Suppressor macrophage treated with lipopolysaccharide for 1 hour (primary cell): ENCODE results near the gene NDUFA8.

Experiments used
- DNase-seq, 3 donors: peaks; one replicate each; pipeline ENCODE4 v3.0.0-alpha.2; 2020 to 2022

Gene NDUFA8

DNA sequence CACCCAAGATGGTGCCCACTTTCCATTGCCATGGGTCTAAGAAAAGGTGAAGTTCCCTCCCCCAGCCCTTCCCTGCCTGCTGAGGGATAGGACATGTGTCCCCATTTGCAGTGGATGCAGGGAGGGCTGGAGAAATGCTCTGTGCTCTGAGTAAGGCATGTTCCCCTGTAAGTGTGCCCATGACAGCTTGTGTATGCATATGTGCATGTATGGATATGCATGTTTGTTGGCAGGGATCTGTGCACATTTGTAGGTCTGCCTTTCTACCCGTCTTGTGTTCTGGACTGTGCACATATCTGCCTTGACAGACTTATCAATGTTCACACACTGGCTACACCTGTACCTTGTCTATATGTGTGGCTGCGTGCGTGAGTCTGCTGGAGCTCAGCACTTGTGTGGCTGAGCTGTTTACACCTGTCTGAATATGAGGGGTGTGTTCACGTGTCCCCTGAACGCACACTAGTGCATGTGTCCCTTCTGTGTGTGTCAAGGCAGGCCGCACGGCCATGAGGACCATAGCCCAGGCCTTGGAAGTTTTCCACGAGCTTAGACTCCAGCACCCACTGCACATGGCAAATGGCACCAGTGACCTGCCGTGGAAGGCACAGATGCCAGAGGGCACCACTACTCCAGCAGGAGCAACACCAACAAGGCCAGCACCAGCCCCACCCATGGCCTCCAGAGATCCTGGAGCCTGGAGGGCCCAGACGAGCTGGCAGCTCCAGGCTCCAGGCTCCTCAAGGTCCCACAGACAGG, 39.1 kb downstream of the NDUFA8 start:
- no peak for DNase-seq

DNA sequence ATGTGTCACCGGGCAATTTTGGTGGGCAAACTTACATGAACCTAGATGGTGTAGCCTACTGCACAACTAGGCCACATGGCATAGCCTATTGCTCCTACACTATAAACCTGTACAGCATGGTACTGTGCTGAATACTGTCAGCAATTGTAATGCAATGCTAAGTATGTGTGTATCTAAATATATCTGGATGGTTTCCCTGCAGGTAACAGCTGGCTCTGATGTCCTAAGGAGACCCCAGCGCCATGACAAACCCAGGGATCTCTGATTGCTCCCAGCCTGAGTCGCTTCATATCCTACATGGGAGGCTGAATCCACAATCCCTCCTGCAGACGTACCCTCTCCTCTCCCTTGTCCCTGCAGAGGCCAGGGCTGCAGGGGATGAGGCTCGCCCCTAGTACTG, 39.9 kb downstream of the NDUFA8 start:
- DNase-seq, result no peak

- no peak for DNase-seq
Measured at GRCh38 chr9:122119166-122119521, 40.4 kb downstream of the NDUFA8 start.

DNA sequence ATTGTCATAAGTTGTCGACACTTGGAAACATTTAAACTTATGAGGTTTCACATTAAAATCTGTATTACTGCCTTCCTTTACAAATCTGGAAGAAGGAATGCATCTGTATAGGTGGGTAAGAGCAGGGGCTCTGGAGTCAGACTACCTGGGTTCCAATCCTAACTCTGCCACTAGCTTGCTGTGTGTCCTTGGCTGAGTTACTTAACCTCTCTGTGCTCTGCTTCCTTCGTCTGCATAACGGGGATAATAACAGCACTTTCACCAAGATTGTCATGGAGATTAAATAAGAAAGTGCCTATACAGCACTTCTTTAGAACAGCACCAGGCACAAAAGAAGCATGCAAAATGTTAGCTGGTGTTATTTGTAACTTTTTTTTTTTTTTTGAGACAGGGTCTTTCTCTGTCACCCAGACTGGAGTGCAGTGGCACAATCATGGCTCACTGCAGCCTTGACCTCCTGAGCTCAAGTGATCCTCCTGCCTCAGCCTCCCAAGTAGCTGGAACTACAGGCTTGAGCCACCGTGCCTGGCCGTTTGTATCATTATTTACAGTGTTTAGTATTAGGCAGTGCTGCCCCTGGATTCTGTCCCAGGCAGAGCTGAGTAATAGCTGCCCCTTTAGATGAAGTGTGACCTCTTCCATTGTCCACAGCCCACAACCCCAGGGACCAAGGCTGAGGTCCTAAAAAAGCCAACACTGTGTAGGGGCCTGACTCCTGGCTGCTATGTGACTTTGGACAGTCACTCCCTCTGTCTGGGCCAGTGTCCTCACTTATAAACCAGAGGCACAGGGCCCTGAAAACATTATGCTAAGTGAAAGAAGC, 41.0 kb downstream of the NDUFA8 start:
- no peak for DNase-seq

DNA sequence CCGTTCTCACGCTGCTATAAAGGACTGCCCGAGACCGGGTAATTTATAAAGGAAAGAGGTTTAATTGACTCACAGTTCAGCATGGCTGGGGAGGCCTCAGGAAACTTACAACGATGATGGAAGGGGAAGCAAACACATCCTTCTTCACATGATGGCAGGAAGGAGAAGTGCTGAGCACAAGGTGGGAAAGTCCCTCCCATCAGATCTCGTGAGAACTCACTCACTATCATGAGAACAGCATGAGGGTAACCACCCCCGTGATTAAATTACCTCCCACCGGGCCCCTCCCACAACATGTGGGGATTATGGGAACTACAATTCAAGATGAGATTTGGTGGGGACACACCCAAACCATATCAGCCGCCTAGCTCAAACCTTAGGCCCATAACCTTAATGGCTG, 42.3 kb downstream of the NDUFA8 start:
- DNase-seq, result peak; percentile 28 to 42 (median 38)

DNA sequence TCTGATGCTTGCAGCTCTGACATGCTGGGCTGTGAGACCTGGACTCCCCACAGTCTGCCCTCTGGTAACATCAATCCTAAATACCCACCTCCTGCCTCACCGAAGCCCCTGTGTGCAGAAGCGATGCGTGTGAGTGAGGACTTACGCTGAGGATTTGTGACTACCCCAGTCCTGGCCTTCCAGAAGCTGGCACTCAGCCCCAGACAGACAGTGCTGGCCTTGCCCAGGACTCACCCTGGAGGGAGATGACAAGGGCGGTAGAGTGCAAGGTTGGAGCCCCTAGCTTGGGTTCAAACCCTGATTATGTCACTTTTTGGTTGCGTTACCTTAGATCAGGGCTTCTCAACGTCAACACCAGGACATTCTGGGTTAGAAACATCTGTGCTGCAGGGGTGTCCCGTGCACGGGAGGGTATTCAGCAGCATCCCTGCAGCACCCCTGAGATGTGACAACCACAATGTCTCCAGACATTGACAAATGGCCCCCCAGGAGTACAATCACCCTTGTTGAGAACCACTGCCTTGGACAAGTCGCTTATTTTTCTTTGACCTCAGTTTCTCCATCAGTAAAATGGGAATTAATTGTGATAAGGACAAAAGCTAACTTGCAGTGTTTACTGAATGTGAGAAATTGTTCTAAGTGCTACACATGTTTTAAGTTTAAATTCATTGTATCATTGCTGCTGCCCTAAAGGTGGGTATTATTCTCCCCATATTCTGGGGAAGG, 43.0 kb downstream of the NDUFA8 start:
- DNase-seq, result no peak

DNA sequence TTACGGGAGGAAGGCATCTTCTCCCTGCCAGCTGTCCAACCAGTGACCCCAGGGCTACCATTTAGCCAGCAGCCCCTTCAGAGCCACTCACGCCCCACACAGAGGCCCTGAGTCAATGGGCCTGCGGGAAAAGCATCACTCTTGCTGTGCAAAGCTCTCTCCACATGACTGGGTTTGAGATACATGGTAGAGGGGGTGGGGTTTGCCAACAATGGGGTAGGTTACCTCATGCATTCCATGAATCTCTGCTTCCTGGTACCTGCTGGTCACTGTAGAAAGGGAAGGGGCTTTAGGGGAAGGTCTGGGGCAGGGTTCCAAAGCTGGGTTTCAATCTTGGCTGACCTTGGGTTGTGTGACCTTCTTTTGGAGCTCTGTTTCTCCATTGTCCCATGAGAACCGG, 43.5 kb downstream of the NDUFA8 start:
- no peak for DNase-seq

DNA sequence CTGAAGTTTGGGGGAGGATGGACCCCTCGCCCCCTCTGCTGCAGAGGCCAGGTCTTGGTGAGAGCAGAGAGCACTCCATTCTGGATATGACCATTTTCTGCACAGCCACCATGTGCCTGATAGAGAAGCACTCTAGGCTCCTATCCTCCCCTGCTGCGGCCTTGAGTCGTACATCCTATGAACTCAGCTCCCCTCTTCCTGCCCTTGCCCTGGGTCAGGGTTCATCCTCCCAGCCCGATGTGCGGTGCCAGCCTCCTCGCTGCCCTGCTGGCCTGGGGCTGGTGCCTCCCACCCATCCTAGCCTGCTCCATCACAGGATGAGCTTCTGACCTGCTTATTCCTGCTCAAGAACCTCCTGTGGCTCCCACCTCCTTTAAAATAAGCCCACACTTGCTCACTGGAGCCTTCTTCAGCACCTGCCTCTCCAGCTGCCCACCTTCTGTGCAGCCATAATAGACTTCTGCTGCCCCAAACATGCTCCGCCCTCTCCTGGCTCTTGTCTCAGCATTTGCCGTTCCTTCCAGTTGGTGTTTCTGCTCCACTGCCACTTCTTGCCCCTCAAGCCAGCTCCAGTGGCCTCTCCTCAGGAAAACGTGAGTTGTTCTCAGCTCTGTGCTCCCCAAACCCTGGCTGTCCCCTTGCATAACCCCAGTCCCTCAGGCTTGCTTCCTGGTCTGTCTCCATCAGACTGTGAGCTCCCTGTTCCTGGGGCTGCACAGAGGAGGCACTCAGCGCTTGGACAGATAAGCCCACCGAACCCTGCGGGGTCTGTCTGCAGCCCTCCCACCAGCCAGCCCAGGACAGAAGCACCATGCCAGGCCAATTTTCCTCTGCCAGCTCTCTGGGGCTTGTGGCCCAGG, 44.2 kb downstream of the NDUFA8 start:
- DNase-seq, result no peak

GRCh38 chr9:122113574-122113973, 46.0 kb downstream of the NDUFA8 start:
- DNase-seq, result no peak

DNA sequence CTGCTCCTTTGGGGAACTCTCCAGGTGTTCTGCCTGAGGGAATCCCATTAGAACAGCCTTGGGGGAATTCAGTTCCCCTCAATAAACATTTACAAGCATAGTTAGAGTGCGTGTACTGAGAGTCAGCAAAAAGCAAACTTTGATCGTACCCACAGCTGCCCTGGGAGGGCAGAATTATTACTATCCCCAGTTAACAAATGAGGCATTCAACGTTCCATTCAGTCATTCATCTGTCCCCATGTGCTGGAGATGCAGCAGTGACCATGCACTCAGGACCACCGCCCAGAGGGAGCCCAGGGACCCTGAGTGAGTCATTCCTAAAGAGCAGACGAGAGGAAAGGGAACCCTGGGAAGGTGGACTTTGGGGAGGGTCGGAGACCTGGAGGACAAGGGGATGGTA, 47.3 kb downstream of the NDUFA8 start:
- DNase-seq, result no peak

DNA sequence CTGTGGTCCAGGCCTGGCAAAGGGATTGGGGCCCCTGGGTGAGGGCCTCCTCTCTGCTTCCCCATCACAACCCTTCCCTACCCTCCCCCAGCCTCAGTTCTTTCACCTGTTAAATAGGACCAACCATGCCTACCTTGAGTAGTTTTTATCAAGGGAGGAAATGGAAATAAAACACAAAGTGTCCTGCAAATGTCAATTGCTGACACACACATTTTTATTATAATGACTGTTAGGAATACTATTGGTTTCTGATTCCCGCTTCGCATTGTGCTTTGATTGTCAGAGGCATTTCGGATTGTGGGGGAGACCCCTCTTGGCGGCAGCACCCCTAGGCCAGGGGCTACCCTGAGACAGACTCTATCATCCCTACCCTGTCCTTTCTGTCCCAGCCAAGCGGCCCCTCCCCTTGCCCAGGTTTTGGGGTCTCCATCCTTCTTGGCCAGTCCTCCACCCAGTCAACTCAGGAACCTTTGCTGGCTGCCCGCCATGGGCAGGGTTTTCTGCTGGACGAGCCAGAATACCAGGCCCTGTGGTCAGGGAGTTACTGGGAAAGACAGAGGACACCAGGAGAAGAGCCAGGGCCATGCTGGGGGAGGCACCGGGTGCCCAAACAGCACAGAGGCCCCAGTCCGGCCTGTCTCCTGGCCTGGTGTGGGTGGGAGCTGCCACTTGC, 48.0 kb downstream of the NDUFA8 start:
- DNase-seq, result no peak

GRCh38 chr9:122110100-122110833, 49.3 kb downstream of the NDUFA8 start:
- DNase-seq, result no peak

GRCh38 chr9:122109035-122109813, 50.4 kb downstream of the NDUFA8 start:
- DNase-seq, result no peak

- no peak for DNase-seq
Measured at GRCh38 chr9:122107291-122107805, 52.2 kb downstream of the NDUFA8 start.

- DNase-seq, result no peak
Measured at GRCh38 chr9:122106576-122106975, 53.0 kb downstream of the NDUFA8 start.

GRCh38 chr9:122103985-122104384, 55.6 kb downstream of the NDUFA8 start:
- DNase-seq, result no peak

GRCh38 chr9:122102156-122102555, 57.4 kb downstream of the NDUFA8 start:
- DNase-seq, result no peak

- DNase-seq, result no peak
Measured at GRCh38 chr9:122100756-122101155, 58.8 kb downstream of the NDUFA8 start.

GRCh38 chr9:122099271-122099869, 60.2 kb downstream of the NDUFA8 start:
- peak; percentile 87 to 95 (median 92) for DNase-seq
